ENCODE measurements around the gene SZRD1. TPM values are rescaled to one million over a fixed set of nuclear protein-coding genes. Genes with fewer than 3 reads are reported as not detected.
"Not testable (repeated sequence)": the region's sequence is repeated elsewhere in the genome, so short reads cannot be mapped to it uniquely, and the experiment has no call there.

SZRD1 gene
- total RNA-seq, 1 donor from 2014 or later = 110 TPM

DNA sequence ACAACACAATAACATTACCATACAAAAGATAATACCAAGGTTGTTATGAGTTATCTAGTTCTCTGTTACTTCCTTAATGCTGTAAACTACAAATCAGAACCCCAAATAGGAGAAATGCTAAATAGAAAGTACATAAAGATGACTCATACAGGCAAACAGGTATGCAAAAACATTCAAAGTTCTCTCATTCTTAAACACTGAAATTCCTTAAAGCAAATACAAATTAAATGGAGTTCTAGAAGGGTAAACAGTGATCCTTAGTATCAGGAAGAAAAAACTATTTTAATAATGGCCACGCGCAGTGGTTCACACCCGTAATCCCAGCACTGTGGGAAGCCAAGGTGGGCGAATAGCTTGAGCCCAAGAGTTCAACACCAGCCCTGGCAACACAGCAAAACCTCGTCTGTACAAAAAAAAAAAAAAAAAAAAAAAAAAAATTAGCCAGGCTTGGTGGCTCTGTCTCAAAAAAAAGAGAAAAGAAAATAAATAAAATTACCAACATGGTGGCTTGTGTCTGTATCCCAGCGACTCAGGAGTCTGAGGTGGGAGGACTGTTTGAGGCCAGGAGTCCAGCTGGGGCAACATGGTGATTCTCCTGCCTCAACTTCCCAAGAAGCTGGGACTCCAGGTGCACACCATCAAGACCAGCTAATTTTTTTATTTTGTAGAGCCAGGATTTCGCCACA lies 32.2 kb upstream of the SZRD1 start:
- intact Hi-C loops (cut with DNase I) = no loop called here
- ATAC-seq = no peak
- no peaks in the 10 kb centered on the region for H3K27me3 ChIP-seq

DNA sequence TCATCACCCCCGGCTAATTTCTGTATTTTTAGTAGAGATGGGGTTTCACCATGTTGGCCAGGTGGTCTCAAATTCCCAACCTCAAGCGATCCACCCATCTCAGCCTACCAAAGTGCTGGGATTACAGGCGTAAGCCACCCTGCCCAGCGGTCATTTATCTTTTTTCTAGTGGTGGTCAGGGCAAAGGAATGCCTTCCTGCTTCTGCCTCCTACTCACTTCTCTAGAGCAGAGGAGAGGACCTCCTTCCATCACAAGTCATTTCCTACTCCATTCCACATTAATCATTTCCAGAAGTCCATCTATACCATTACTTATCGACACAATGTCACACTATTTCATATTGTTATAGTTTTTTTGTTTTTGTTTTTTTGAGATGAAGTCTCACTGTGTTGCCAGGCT lies 28.1 kb upstream of the SZRD1 start:
- intact Hi-C loops (cut with DNase I) = no loop called here
- DNase-seq (no peak), ATAC-seq (no peak)
- Histone ChIP-seq H3K9me3 (no peaks in the 10 kb centered on the region), H3K27ac (no peak overlapping the region), H3K27me3 (no peaks in the 10 kb centered on the region), H3K4me1 (peaks cover 3% of the 10 kb centered on the region), H3K4me3 (no peak overlapping the region), H3K36me3 (no peaks in the 10 kb centered on the region)
- TF ChIP-seq, protein P1, sequence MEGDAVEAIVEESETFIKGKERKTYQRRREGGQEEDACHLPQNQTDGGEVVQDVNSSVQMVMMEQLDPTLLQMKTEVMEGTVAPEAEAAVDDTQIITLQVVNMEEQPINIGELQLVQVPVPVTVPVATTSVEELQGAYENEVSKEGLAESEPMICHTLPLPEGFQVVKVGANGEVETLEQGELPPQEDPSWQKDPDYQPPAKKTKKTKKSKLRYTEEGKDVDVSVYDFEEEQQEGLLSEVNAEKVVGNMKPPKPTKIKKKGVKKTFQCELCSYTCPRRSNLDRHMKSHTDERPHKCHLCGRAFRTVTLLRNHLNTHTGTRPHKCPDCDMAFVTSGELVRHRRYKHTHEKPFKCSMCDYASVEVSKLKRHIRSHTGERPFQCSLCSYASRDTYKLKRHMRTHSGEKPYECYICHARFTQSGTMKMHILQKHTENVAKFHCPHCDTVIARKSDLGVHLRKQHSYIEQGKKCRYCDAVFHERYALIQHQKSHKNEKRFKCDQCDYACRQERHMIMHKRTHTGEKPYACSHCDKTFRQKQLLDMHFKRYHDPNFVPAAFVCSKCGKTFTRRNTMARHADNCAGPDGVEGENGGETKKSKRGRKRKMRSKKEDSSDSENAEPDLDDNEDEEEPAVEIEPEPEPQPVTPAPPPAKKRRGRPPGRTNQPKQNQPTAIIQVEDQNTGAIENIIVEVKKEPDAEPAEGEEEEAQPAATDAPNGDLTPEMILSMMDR (IDR thresholded peaks at IDR 0.05) = no peak

More for the DNA sequence above, 32.2 kb upstream of the SZRD1 start:
- peaks cover 3% of the 10 kb centered on the region for H3K4me1 ChIP-seq
- no peaks in the 10 kb centered on the region for H3K9me3 ChIP-seq
- H3K4me3 ChIP-seq = no peak overlapping the region
- no peak for DNase-seq
- TF ChIP-seq, protein P1 (IDR thresholded peaks at IDR 0.05) = no peak
- no peaks in the 10 kb centered on the region for H3K36me3 ChIP-seq
- H3K27ac ChIP-seq = no peak overlapping the region

DNA sequence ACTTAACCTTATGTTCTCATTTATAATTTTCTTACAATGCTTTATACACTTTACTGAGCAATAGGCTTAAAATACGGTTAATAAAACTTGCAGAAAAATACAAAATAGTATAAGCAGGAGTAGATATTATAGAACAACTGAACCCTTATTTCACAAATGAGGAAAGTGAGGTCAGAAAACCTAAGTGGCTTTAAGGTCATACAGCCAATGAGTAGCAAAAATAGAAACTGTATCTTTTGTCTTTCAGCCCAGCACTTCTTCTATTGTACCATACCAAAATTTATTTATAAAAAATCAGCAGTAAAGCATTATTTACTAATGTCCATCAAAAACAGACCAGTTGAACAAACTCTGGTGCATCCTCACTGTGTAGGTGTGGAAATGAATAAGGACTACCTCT lies 26.4 kb upstream of the SZRD1 start:
- TF ChIP-seq, protein P1 (IDR thresholded peaks at IDR 0.05) = no peak
- intact Hi-C loops (cut with DNase I) = no loop called here
- H3K4me3 ChIP-seq = no peak overlapping the region
- H3K9me3 ChIP-seq = no peaks in the 10 kb centered on the region
- no peaks in the 10 kb centered on the region for H3K27me3 ChIP-seq
- ATAC-seq (no peak), DNase-seq (no peak)
- H3K27ac ChIP-seq = no peak overlapping the region
- H3K4me1 ChIP-seq = no peaks in the 10 kb centered on the region
- no peaks in the 10 kb centered on the region for H3K36me3 ChIP-seq

DNA sequence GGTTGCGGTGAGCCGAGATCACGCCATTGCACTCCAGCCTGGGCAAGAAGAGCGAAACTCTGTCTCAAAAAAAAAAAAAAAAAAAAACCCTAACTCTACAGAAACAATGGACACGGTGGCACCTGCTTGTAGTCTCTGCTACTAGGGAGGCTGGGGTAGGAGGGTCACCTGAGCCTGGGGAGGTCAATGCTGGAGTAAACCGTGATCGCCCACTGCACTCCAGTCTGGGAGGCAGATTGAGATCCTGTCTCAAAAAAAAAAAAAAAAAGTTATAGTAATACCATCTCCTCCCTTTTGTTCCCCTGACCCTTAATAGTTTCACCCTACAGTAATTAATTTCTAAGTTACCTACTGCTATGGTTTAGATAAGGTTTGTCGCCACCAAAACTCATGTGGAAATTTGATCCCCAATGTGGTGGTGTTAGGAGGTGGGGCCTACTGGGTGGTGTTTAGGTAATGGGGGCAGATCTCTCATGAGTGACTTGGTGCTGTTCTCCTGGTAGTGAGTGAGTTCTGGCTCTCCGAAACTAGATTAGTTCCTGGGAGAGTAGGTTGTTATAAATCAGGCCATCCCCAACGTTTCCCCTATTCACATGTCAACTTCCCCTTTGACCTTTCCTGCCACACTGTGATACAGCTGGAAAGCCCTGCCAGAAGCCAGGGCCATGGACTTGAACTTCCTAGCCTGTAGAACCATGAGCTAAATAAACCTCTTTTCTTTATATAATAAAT lies 24.5 kb upstream of the SZRD1 start:
- no peak for DNase-seq
- TF ChIP-seq, protein P1 (IDR thresholded peaks at IDR 0.05) = no peak
- peak; percentile 55 for ATAC-seq

DNA sequence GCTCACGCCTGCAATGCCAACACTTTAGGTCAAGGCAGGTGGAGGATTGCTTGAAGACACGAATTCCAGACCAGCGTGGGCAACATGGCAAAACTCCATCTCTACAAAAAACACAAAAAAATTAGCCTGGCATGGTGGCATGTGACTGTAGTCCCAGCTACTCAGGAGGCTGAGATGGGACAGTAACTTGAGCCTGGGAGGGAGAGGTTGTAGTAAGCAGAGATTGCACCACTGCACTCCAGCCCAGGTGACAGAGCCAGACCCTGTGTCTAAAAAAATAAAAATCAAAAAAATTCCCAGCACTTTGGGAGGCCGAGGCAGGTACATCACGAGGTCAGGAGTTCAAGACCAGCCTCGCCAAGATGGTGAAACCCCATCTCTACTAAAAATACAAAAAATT lies 23.8 kb upstream of the SZRD1 start:
- ATAC-seq; H3K27me3 ChIP-seq; H3K4me3 ChIP-seq; H3K36me3 ChIP-seq; H3K27ac ChIP-seq; H3K9me3 ChIP-seq; DNase-seq; H3K4me1 ChIP-seq; intact Hi-C loops (cut with DNase I): not testable (repeated sequence)

More for the DNA sequence above, 24.5 kb upstream of the SZRD1 start:
- Histone ChIP-seq H3K36me3 (no peaks in the 10 kb centered on the region), H3K27me3 (no peaks in the 10 kb centered on the region), H3K4me3 (no peak overlapping the region), H3K27ac (no peak overlapping the region), H3K4me1 (no peaks in the 10 kb centered on the region), H3K9me3 (no peaks in the 10 kb centered on the region)
- intact Hi-C loops (cut with DNase I) = no loop called here

DNA sequence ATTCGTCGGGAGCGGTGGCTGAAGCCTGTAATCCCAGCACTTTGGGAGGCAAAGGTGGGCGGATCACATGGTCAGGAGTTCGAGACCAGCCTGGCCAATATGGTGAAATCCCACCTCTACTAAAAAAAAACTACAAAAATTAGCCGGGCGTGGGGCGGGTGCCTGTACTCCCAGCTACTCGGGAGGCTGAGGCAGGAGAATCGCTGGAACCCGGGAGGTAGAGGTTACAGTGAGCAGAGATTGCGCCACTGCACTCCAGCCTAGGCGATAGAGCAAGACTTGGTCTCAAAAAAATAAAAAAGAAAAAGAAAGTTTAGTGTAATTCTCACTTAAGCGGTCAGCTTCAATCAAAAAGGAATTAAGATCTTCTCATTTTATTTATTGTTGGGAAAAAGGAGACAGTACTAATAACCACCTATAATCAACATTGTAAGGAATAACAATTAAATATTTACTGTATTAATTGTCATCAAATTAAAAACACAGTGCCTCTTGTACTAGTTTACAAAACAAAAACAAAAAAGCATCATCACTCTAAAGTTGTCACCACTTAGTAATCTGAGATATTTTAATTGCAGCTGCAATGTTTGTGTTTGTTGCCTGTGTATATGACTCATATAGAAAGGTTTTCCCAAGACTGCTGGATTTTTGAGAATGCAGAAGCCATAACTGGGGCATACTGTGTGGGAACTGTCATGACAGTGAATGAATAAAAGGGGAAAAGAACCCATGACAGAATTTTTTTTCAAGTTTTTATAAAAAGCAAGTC lies 18.4 kb upstream of the SZRD1 start:
- H3K27me3 ChIP-seq = no peaks in the 10 kb centered on the region
- no peak overlapping the region for H3K27ac ChIP-seq
- H3K36me3 ChIP-seq = no peaks in the 10 kb centered on the region
- H3K4me3 ChIP-seq = no peak overlapping the region
- intact Hi-C loops (cut with DNase I) = no loop called here
- ATAC-seq = no peak
- no peaks in the 10 kb centered on the region for H3K9me3 ChIP-seq
- DNase-seq = peak; percentile 38
- H3K4me1 ChIP-seq = peaks cover 33% of the 10 kb centered on the region
- TF ChIP-seq, protein P1 (IDR thresholded peaks at IDR 0.05) = no peak
